IMR-90 (cell line): Measurements from ENCODE around the gene ZNF524. TPM values are rescaled to one million over a fixed set of nuclear protein-coding genes. Genes with fewer than 3 reads are reported as not detected.

Source experiments
- ATAC-seq: fragments of 200-7000 bp; cut with Tn5 transposase; 2 replicates; pipeline ENCODE4 v1.9.1; 2020; ENCODE audit warnings: low read depth, mild to moderate bottlenecking, moderate library complexity
- BruUV-seq: library from RNA; stranded (reverse); fragments of 400-500 nt; replicated peaks from 2 replicates; lab custom pipeline; 2021; lab: Mats Ljungman, UMichigan
- CTCF ChIA-PET: fragments of 300-600 bp; formaldehyde crosslinking; extraction: SDS; loops from one replicate; lab custom pipeline; 2021; ENCODE audit warnings: antibody characterized with exemption; lab: Yijun Ruan, JAX
- POLR2A ChIA-PET: fragments of 300-600 bp; sonication (Branson Sonifier 250); formaldehyde crosslinking; loops from one replicate; lab custom pipeline; 2022; ENCODE audit warnings: antibody characterized with exemption; ENCODE audit not compliant: unreplicated experiment; lab: Charles Lee
- DNase-seq: peaks from one replicate; pipeline ENCODE4 v3.0.0; 2013
- H2AFZ ChIP-seq: replicated peaks from 2 replicates; pipeline ENCODE3; 2013; ENCODE audit warnings: low read length, mild to moderate bottlenecking; ENCODE audit not compliant: poor library complexity
- H2AK5ac ChIP-seq: 2 replicates; pipeline ENCODE4 v1.6.1; 2013; ENCODE audit warnings: low read depth, low read length, inconsistent platforms
- H2AK9ac ChIP-seq: replicated peaks from 2 replicates; pipeline ENCODE3; 2013; ENCODE audit warnings: mild to moderate bottlenecking, low read depth, low read length, moderate library complexity; ENCODE audit not compliant: poor library complexity
- H2BK120ac ChIP-seq: 2 replicates; pipeline ENCODE4 v1.6.1; 2013; ENCODE audit warnings: low read depth, low read length, inconsistent platforms
- H2BK15ac ChIP-seq: 3 replicates; pipeline ENCODE4 v1.6.1; 2013; ENCODE audit warnings: low read depth, low read length, inconsistent platforms
- H2BK20ac ChIP-seq: 2 replicates; pipeline ENCODE4 v1.6.1; 2013; ENCODE audit warnings: low read depth, mild to moderate bottlenecking, inconsistent platforms, low read length, moderate library complexity
- H2BK5ac ChIP-seq: 2 replicates; pipeline ENCODE4 v1.6.1; 2013; ENCODE audit warnings: mild to moderate bottlenecking, low read depth, low read length, inconsistent platforms; ENCODE audit not compliant: poor library complexity, severe bottlenecking
- H3K14ac ChIP-seq: replicated peaks from 2 replicates; pipeline ENCODE4 v1.6.1; 2013; ENCODE audit warnings: low read depth, low read length, inconsistent platforms
- H3K18ac ChIP-seq: 2 replicates; pipeline ENCODE4 v1.6.1; 2013; ENCODE audit warnings: low read depth, low read length, control low read depth
- H3K23ac ChIP-seq: 2 replicates; pipeline ENCODE4 v1.6.1; 2013; ENCODE audit warnings: low read depth, low read length, inconsistent platforms
- H3K27ac ChIP-seq: 2 replicates; pipeline ENCODE4 v1.5.1; 2013; ENCODE audit warnings: mild to moderate bottlenecking, control low read depth, low read length; ENCODE audit not compliant: insufficient read depth
- H3K27me3 ChIP-seq: 2 replicates; pipeline ENCODE4 v1.6.1; 2013; ENCODE audit warnings: low read length; ENCODE audit not compliant: control insufficient read depth, insufficient read depth
- H3K36me3 ChIP-seq: 2 replicates; pipeline ENCODE4 v1.6.1; 2013; ENCODE audit warnings: low read length, mixed read lengths; ENCODE audit not compliant: control insufficient read depth, insufficient read depth
- H3K4ac ChIP-seq: 2 replicates; pipeline ENCODE4 v1.6.1; 2013; ENCODE audit warnings: low read depth, low read length, inconsistent platforms
- H3K4me1 ChIP-seq: 2 replicates; pipeline ENCODE4 v1.6.1; 2013; ENCODE audit warnings: low read length, mixed read lengths; ENCODE audit not compliant: control insufficient read depth, insufficient read depth
- H3K4me2 ChIP-seq: 2 replicates; pipeline ENCODE4 v1.6.1; 2013; ENCODE audit warnings: low read depth, mild to moderate bottlenecking, control low read depth, low read length, moderate library complexity
- H3K4me3 ChIP-seq: 2 replicates; pipeline ENCODE4 v1.5.1; 2013; ENCODE audit warnings: low read depth, mild to moderate bottlenecking, control low read depth, low read length, moderate library complexity; ENCODE audit not compliant: insufficient read depth
- H3K56ac ChIP-seq: 2 replicates; pipeline ENCODE4 v1.6.1; 2013; ENCODE audit warnings: low read length, inconsistent platforms; ENCODE audit not compliant: insufficient read depth; ENCODE audit errors: extremely low read depth
- H3K79me1 ChIP-seq, 2 experiments: 2 replicates each; pipeline ENCODE4 v1.6.1; 2013; ENCODE audit warnings: low read length in 2 of 2, inconsistent platforms in 1 of 2, low read depth in 1 of 2
- H3K9ac ChIP-seq: 2 replicates; pipeline ENCODE4 v1.6.1; 2013; ENCODE audit warnings: low read depth, low read length, control low read depth
- H3K9me1 ChIP-seq: 2 replicates; pipeline ENCODE4 v1.6.1; 2013; ENCODE audit warnings: low read length, inconsistent platforms; ENCODE audit not compliant: insufficient read depth
- H3K9me3 ChIP-seq: 2 replicates; pipeline ENCODE4 v1.6.1; 2013; ENCODE audit warnings: low read length; ENCODE audit not compliant: control insufficient read depth, insufficient read depth
- H4K20me1 ChIP-seq: 2 replicates; pipeline ENCODE4 v1.6.1; 2013; ENCODE audit warnings: low read length, inconsistent platforms; ENCODE audit not compliant: insufficient read depth
- H4K5ac ChIP-seq: 2 replicates; pipeline ENCODE4 v1.6.1; 2013; ENCODE audit warnings: mild to moderate bottlenecking, low read depth, low read length, control low read depth
- H4K8ac ChIP-seq, 2 experiments: 2 replicates each; pipeline ENCODE4 v1.6.1; 2013; ENCODE audit warnings: low read depth in 2 of 2, low read length in 2 of 2, control low read depth in 1 of 2, inconsistent platforms in 1 of 2
- H4K91ac ChIP-seq: 2 replicates; pipeline ENCODE4 v1.6.1; 2013; ENCODE audit warnings: low read depth, low read length, inconsistent platforms; ENCODE audit not compliant: insufficient read depth
- CEBPB ChIP-seq: IDR thresholded peaks from 2 replicates; pipeline ENCODE4 v1.6.1; 2012; ENCODE audit warnings: low read depth, low read length, improper control_type of control experiment
- CHD1 ChIP-seq: IDR thresholded peaks from 2 replicates; pipeline ENCODE4 v1.6.1; 2012; ENCODE audit warnings: low read depth, low read length, improper control_type of control experiment
- CTCF ChIP-seq: conservative IDR thresholded peaks from 2 replicates; pipeline ENCODE4 v1.5.1; 2012; ENCODE audit warnings: mild to moderate bottlenecking, low read depth, low read length, improper control_type of control experiment
- ELK1 ChIP-seq: fragments of 150-350 bp; IDR thresholded peaks from 2 replicates; pipeline ENCODE4 v1.6.1; 2016; ENCODE audit warnings: low read depth, mild to moderate bottlenecking, low read length, moderate library complexity, borderline replicate concordance
- FOS ChIP-seq: fragments of 150-350 bp; IDR thresholded peaks from 2 replicates; pipeline ENCODE4 v1.6.1; 2016; ENCODE audit warnings: low read depth, low read length
- MAZ ChIP-seq: IDR thresholded peaks from 2 replicates; pipeline ENCODE4 v1.6.1; 2012; ENCODE audit warnings: low read depth, mild to moderate bottlenecking, low read length, improper control_type of control experiment, moderate library complexity, borderline replicate concordance
- NFE2L2 ChIP-seq: fragments of 150-350 bp; IDR thresholded peaks from 2 replicates; pipeline ENCODE4 v1.6.1; 2016; ENCODE audit warnings: low read depth, mild to moderate bottlenecking, low read length
- POLR2A ChIP-seq: IDR thresholded peaks from 2 replicates; pipeline ENCODE4 v1.6.1; 2012; ENCODE audit warnings: mild to moderate bottlenecking, low read depth, low read length
- RAD21 ChIP-seq: IDR thresholded peaks from 2 replicates; pipeline ENCODE4 v1.6.1; 2012; ENCODE audit warnings: low read length, improper control_type of control experiment
- RCOR1 ChIP-seq: IDR thresholded peaks from 2 replicates; pipeline ENCODE4 v1.6.1; 2012; ENCODE audit warnings: mild to moderate bottlenecking, low read length, improper control_type of control experiment; ENCODE audit not compliant: insufficient replicate concordance
- RFX5 ChIP-seq: IDR thresholded peaks from 2 replicates; pipeline ENCODE4 v1.8.0; 2012; ENCODE audit warnings: low read depth, mild to moderate bottlenecking, low read length, moderate library complexity
- WGBS, 2 experiments: methylation state at CpG; one replicate each; pipeline versions ENCODE4 v1.1.5 to v1.1.7; 2013; ENCODE audit warnings: missing lambda C conversion rate in 2 of 2; ENCODE audit not compliant: insufficient read length in 1 of 2; ENCODE audit errors: extremely low coverage in 2 of 2; 5-methylcytosine and 5-hydroxymethylcytosine counted together
- dilution Hi-C: fragments of 300-500 bp; cut with HindIII; formaldehyde crosslinking; loops from one replicate; pipeline ENCODE4 v1.14.3; 2018; ENCODE audit warnings: low sequenced_read_pairs; ENCODE audit not compliant: unreplicated experiment
- in situ Hi-C: fragments of 300-500 bp; cut with MboI; formaldehyde crosslinking; loops from 3 replicates; pipeline ENCODE4 v1.14.3; 2019; ENCODE audit warnings: low sequenced_read_pairs, inconsistent platforms, mixed read lengths
- intact Hi-C: fragments of 100-400 bp; cut with micrococcal nuclease; formaldehyde crosslinking; loops from 2 replicates; pipeline ENCODE4 v1.10.0; 2022
- polyA plus RNA-seq, 3 experiments: library from polyadenylated mRNA; depleted of rRNA; stranded (reverse); fragments of >200 nt; gene quantifications; 2 replicates each; pipeline ENCODE4 v1.2.3, GENCODE V29; 2012; ENCODE audit warnings: low replicate concordance in 1 of 3
- total RNA-seq: library from RNA; depleted of rRNA; stranded (reverse); fragments of >200 nt; gene quantifications from 2 replicates; pipeline ENCODE4 v1.2.3, GENCODE V29; 2012

Gene ZNF524
- total and polyA plus RNA-seq, 2 of the 4 experiments (the other 2 are of a cell fraction): 2.3 to 6.6 TPM

- H3K79me1 ChIP-seq: peaks cover 44 to 67% of the 10 kb centered on the region in 2 experiments
- ChIA-PET CTCF (interaction anchor here (0.5 to 0.6 kb wide), 2 partner anchors 96 to 121 kb away, joined by 3 to 7 read pairs; no protein-coding TSS in a partner anchor), POLR2A (no interaction called here)
- no peak for TF ChIP-seq RAD21
- TF ChIP-seq NFE2L2: no peak
- TF ChIP-seq CTCF: no peak
- no peak for TF ChIP-seq CHD1
- TF ChIP-seq FOS: no peak
- TF ChIP-seq POLR2A: no peak
- TF ChIP-seq RCOR1: no peak
- no peak for TF ChIP-seq MAZ
- TF ChIP-seq ELK1: no peak
- no peak for TF ChIP-seq CEBPB
- TF ChIP-seq RFX5: no peak
- dilution Hi-C loops: no loop called here
- H3K56ac ChIP-seq: no peak overlapping the region
- in situ Hi-C loops: no loop called here
- 89% methylated on average over 5 of the region's 15 CpGs; no CpG with 5 or more reads in 1 of the 2 experiments for WGBS, 2 experiments
- H2AK5ac ChIP-seq: no peak overlapping the region
- ATAC-seq (no peak), DNase-seq (no peak)
- H3K4me3 ChIP-seq: no peak overlapping the region
- H2BK5ac ChIP-seq: no peak overlapping the region
- peaks cover 4% of the 10 kb centered on the region; the same call in 1 of the 2 replicates for H3K4me1 ChIP-seq
- H2BK120ac ChIP-seq: no peak overlapping the region
- H3K9me3 ChIP-seq: peaks cover 5% of the 10 kb centered on the region; the same call in 1 of the 2 replicates
- no peak overlapping the region for H3K23ac ChIP-seq
- peaks cover 33% of the 10 kb centered on the region for H4K20me1 ChIP-seq
- H4K5ac ChIP-seq: no peak overlapping the region
- no peak overlapping the region for H2BK15ac ChIP-seq
- intact Hi-C loops: no loop called here
- H3K4ac ChIP-seq: no peak overlapping the region
- H3K36me3 ChIP-seq: peaks cover 39% of the 10 kb centered on the region
- no peak overlapping the region for H4K91ac ChIP-seq
- H3K9me1 ChIP-seq: peaks cover 9% of the 10 kb centered on the region; the same call in 1 of the 2 replicates
- H3K27ac ChIP-seq: no peak overlapping the region
- no peak overlapping the region for H3K9ac ChIP-seq
- no peak overlapping the region for H3K18ac ChIP-seq
- H3K27me3 ChIP-seq: no peaks in the 10 kb centered on the region
- no peak overlapping the region for H3K14ac ChIP-seq
- no peak overlapping the region for H2BK20ac ChIP-seq
- no TSS peak for BruUV-seq
- H4K8ac ChIP-seq: no peak overlapping the region
- H2AK9ac ChIP-seq: peak overlapping the region; percentile 55
- H3K4me2 ChIP-seq: no peak overlapping the region
- H2AFZ ChIP-seq: no peak overlapping the region
These were observed 11.4 kb downstream of the ZNF524 start for GRCh38 chr19:55611300-55611982.
